HCT116 (cell line): ENCODE data around the gene ZNF543. TPM values are rescaled to one million over a fixed set of nuclear protein-coding genes. Genes with fewer than 3 reads are reported as not detected.

ENCODE experiments used
- ATAC-seq: fragments of 200-7000 bp; cut with Tn5 transposase; 2 replicates; pipeline ENCODE4 v1.9.1; 2020; ENCODE audit warnings: mild to moderate bottlenecking, moderate library complexity
- BruUV-seq: library from RNA; stranded (reverse); fragments of 400-500 nt; replicated peaks from 2 replicates; lab custom pipeline; 2021; lab: Mats Ljungman, UMichigan
- CTCF ChIA-PET: fragments of 300-600 bp; sonication (Branson Sonifier 250); formaldehyde crosslinking; loops from one replicate; lab custom pipeline; 2021; ENCODE audit warnings: antibody characterized with exemption; lab: Charles Lee
- POLR2A ChIA-PET: fragments of 300-600, 350-600 bp; sonication (Branson Sonifier 250); formaldehyde crosslinking; loops from one replicate; lab custom pipeline; 2021; ENCODE audit warnings: antibody characterized with exemption; lab: Charles Lee
- RAD21 ChIA-PET, 2 experiments: fragments of 300-600 bp; sonication (Branson Sonifier 250); formaldehyde crosslinking; loops; one replicate each; lab custom pipeline; 2023; ENCODE audit warnings: low total read pairs in 2 of 2; ENCODE audit not compliant: uncharacterized antibody in 2 of 2, unreplicated experiment in 2 of 2, low non-redundant PET in 1 of 2; lab: Charles Lee
- DNase-seq: peaks from one replicate; pipeline ENCODE4 v3.0.0-alpha.2; 2010; ENCODE audit warnings: low read depth, low spot score
- H2AFZ ChIP-seq: fragments of 200-600 bp; shearing (Covaris generic), sonication (generic); 2 replicates; pipeline ENCODE4 v1.6.1; 2017; ENCODE audit warnings: low read depth, mixed run types, mixed read lengths, antibody characterized with exemption, low read length; ENCODE audit not compliant: poor library complexity, severe bottlenecking
- H3K27ac ChIP-seq: 2 replicates; pipeline ENCODE4 v1.5.1; 2012; ENCODE audit warnings: low read depth, low read length
- H3K27me3 ChIP-seq: fragments of 200-600 bp; sonication (generic); 2 replicates; pipeline ENCODE4 v1.6.1; 2016; ENCODE audit warnings: mixed run types, low read length, mixed read lengths; ENCODE audit not compliant: insufficient read depth
- H3K36me3 ChIP-seq, 2 experiments: fragments of 200-500 bp in 1 of 2; fragments of 200-600 bp in 1 of 2; sonication (Bioruptor generic) in 1 of 2; sonication (generic) in 1 of 2; 2 replicates each; pipeline versions ENCODE4 v1.5.1 to v1.6.1; 2014 to 2016; ENCODE audit warnings: low read length in 2 of 2, inconsistent platforms in 1 of 2, mixed read lengths in 1 of 2, mixed run types in 1 of 2; ENCODE audit not compliant: insufficient read depth in 2 of 2, control insufficient read depth in 1 of 2
- H3K4me1 ChIP-seq, 2 experiments: fragments of 200-600 bp in 1 of 2; sonication (generic) in 1 of 2; 2 replicates each; pipeline versions ENCODE4 v1.5.1 to v1.6.1; 2012 to 2017; ENCODE audit warnings: low read length in 2 of 2, inconsistent platforms in 1 of 2, mild to moderate bottlenecking in 1 of 2, mixed read lengths in 1 of 2, mixed run types in 1 of 2, moderate library complexity in 1 of 2; ENCODE audit not compliant: insufficient read depth in 2 of 2, control insufficient read depth in 1 of 2
- H3K4me2 ChIP-seq: fragments of 200-600 bp; sonication (generic); 2 replicates; pipeline ENCODE4 v1.6.1; 2017; ENCODE audit warnings: mixed run types, low read length, mixed read lengths
- H3K4me3 ChIP-seq, 2 experiments: fragments of 200-600 bp in 1 of 2; sonication (generic) in 1 of 2; replicated peaks in 1 of 2; 2 replicates each; pipeline ENCODE4 v1.5.1; 2011 to 2016; ENCODE audit warnings: low read length in 2 of 2, control low read depth in 1 of 2, low read depth in 1 of 2, mild to moderate bottlenecking in 1 of 2, mixed read lengths in 1 of 2, mixed run types in 1 of 2
- H3K79me2 ChIP-seq: fragments of 200-600 bp; sonication (generic); 2 replicates; pipeline ENCODE4 v1.6.1; 2017; ENCODE audit warnings: mild to moderate bottlenecking, mixed run types, low read length, moderate library complexity, mixed read lengths; ENCODE audit not compliant: insufficient read depth
- H3K9ac ChIP-seq: fragments of 200-600 bp; sonication (generic); 2 replicates; pipeline ENCODE4 v1.6.1; 2016; ENCODE audit warnings: low read length, mixed read lengths
- H3K9me2 ChIP-seq: fragments of 200-600 bp; sonication (generic), shearing (Covaris generic); 2 replicates; pipeline ENCODE4 v1.6.1; 2017; ENCODE audit warnings: mixed run types, mild to moderate bottlenecking, moderate library complexity; ENCODE audit not compliant: insufficient read depth
- H3K9me3 ChIP-seq, 2 experiments: fragments of 200-500 bp in 1 of 2; fragments of 200-600 bp in 1 of 2; sonication (Bioruptor generic) in 1 of 2; sonication (generic) in 1 of 2; 2 replicates each; pipeline ENCODE4 v1.6.1; 2014 to 2017; ENCODE audit warnings: low read length in 2 of 2, mixed read lengths in 2 of 2, inconsistent platforms in 1 of 2, low read depth in 1 of 2, mild to moderate bottlenecking in 1 of 2, mixed run types in 1 of 2, moderate library complexity in 1 of 2; ENCODE audit not compliant: control insufficient read depth in 1 of 2, insufficient read depth in 1 of 2
- H4K20me1 ChIP-seq: fragments of 200-600 bp; sonication (generic), shearing (Covaris generic); 2 replicates; pipeline ENCODE4 v1.6.1; 2017; ENCODE audit warnings: mixed run types, mild to moderate bottlenecking, moderate library complexity; ENCODE audit not compliant: insufficient read depth
- CBX3 ChIP-seq: IDR thresholded peaks from 2 replicates; pipeline ENCODE4 v1.6.1; 2012; ENCODE audit warnings: low read depth
- CEBPB ChIP-seq: IDR thresholded peaks from 2 replicates; pipeline ENCODE4 v1.6.1; 2012; ENCODE audit warnings: low read depth
- CTCF ChIP-seq, 3 experiments: fragments of 200-600 bp in 1 of 3; sonication (generic) in 1 of 3; IDR thresholded peaks in 2 of 3; conservative IDR thresholded peaks in 1 of 3; 2 replicates each; pipeline ENCODE4 v1.5.1; 2012 to 2017; ENCODE audit warnings: low read depth in 2 of 3, low read length in 2 of 3, antibody characterized with exemption in 1 of 3, borderline replicate concordance in 1 of 3, control low read depth in 1 of 3, mild to moderate bottlenecking in 1 of 3, mixed read lengths in 1 of 3, mixed run types in 1 of 3, moderate library complexity in 1 of 3; ENCODE audit not compliant: insufficient read depth in 1 of 3
- EGR1 ChIP-seq: IDR thresholded peaks from 2 replicates; pipeline ENCODE4 v1.6.1; 2012; ENCODE audit warnings: low read depth
- ELF1 ChIP-seq: IDR thresholded peaks from 2 replicates; pipeline ENCODE4 v1.6.1; 2012; ENCODE audit warnings: low read depth, borderline replicate concordance
- EZH2phosphoT487 ChIP-seq: fragments of 200-600 bp; IDR thresholded peaks from 2 replicates; pipeline ENCODE4 v1.6.1; 2018; ENCODE audit warnings: antibody characterized with exemption, borderline replicate concordance
- FOSL1 ChIP-seq: IDR thresholded peaks from 2 replicates; pipeline ENCODE4 v1.6.1; 2012; ENCODE audit warnings: low read depth
- JUND ChIP-seq: IDR thresholded peaks from 2 replicates; pipeline ENCODE4 v1.6.1; 2012
- MAX ChIP-seq: IDR thresholded peaks from 2 replicates; pipeline ENCODE4 v1.6.1; 2012
- REST ChIP-seq: IDR thresholded peaks from 2 replicates; pipeline ENCODE4 v1.6.1; 2012; ENCODE audit warnings: low read depth
- SP1 ChIP-seq: IDR thresholded peaks from 2 replicates; pipeline ENCODE4 v1.6.1; 2012; ENCODE audit warnings: low read depth
- SRF ChIP-seq: IDR thresholded peaks from 2 replicates; pipeline ENCODE4 v1.6.1; 2012; ENCODE audit warnings: low read depth
- TCF7L2 ChIP-seq: IDR thresholded peaks from 2 replicates; pipeline ENCODE4 v1.7.0; 2011; ENCODE audit warnings: borderline replicate concordance, inconsistent platforms; ENCODE audit not compliant: insufficient read depth, insufficient read length; ENCODE audit errors: extremely low read depth
- intact Hi-C: fragments of 100-400 bp; cut with micrococcal nuclease; formaldehyde crosslinking; loops from 2 replicates; pipeline ENCODE4 v1.10.0; 2022
- total RNA-seq: library from RNA; stranded (reverse); gene quantifications from one replicate; pipeline ENCODE4 v1.2.1, GENCODE V29; 2021; ENCODE audit not compliant: unreplicated experiment

Gene ZNF543
- total RNA-seq, 1 experiment from 2014 or later: 7.6 TPM

- H2AFZ ChIP-seq: no peak overlapping the region
- H3K4me3 ChIP-seq: no peak overlapping the region
- ATAC-seq (no peak), DNase-seq (no peak)
- TF ChIP-seq CBX3: no peak
- no peak for TF ChIP-seq JUND
- no peak for TF ChIP-seq EZH2phosphoT487
- no peak for TF ChIP-seq MAX
- TF ChIP-seq ELF1: no peak
- no peak for TF ChIP-seq SP1
- no peak for TF ChIP-seq CTCF (IDR thresholded peaks at IDR 0.05 in 2 of 3, conservative IDR thresholded peaks at IDR 0.05 in 1 of 3; ENCODE audit: borderline replicate concordance in 1 of 3, insufficient read depth in 1 of 3, low read depth in 2 of 3, low read length in 2 of 3)
- no peak for TF ChIP-seq REST
- TF ChIP-seq CEBPB: no peak
- no peak for TF ChIP-seq FOSL1
- TF ChIP-seq EGR1: no peak
- TF ChIP-seq TCF7L2: no peak
- TF ChIP-seq SRF: no peak
- no peaks in the 10 kb centered on the region for H3K36me3 ChIP-seq
- H3K9ac ChIP-seq: no peak overlapping the region
- H3K9me3 ChIP-seq: no peaks in the 10 kb centered on the region
- no peak overlapping the region for H3K27ac ChIP-seq
- no peaks in the 10 kb centered on the region for H3K27me3 ChIP-seq
- intact Hi-C loops: no loop called here
- H3K4me2 ChIP-seq: no peak overlapping the region
- no peaks in the 10 kb centered on the region for H4K20me1 ChIP-seq
- POLR2A ChIA-PET: interaction anchor here (0.9 kb wide), 1 partner anchor 15 kb away, joined by 3 read pairs; the partner anchor contains the start of genes TRAPPC2B and ZNF547
- RAD21 ChIA-PET: no interaction called here
- peaks cover 5 to 16% of the 10 kb centered on the region in 2 experiments; a peak in 3 of 4 replicates for H3K4me1 ChIP-seq
- no peaks in the 10 kb centered on the region for H3K9me2 ChIP-seq
- no TSS peak for BruUV-seq
- CTCF ChIA-PET: no interaction called here
- peaks cover 19% of the 10 kb centered on the region for H3K79me2 ChIP-seq
These were observed 27.9 kb downstream of the ZNF543 start for GRCh38 chr19:57348136-57348535.
